ENCODE measurements around the gene ENKUR. TPM values are rescaled to one million over a fixed set of nuclear protein-coding genes. Genes with fewer than 3 reads are reported as not detected.
"Not testable (repeated sequence)": the region's sequence is repeated elsewhere in the genome, so short reads cannot be mapped to it uniquely, and the experiment has no call there.

ENKUR gene
- total and polyA plus RNA-seq, 10 of the 15 experiments (the other 5 are each of a cell fraction or from before 2014, with no cell fraction given), result 0.01 to 0.19 (median 0.11) TPM; not detected in 6

GRCh38 chr10:24971374-24971773 lies 44.6 kb downstream of the ENKUR start (continued):
- no peak for TF ChIP-seq HDAC6 (IDR thresholded peaks at IDR 0.05; ENCODE audit: unreplicated experiment)

GRCh38 chr10:24969841-24970281 lies 46.1 kb downstream of the ENKUR start:
- no peaks in the 10 kb centered on the region for H3K36me3 ChIP-seq (ENCODE audit: control insufficient read depth in 2 of 2, insufficient read depth in 2 of 2, low read length in 1 of 2)
- H3K4me3 ChIP-seq, result no peak overlapping the region
- no peak overlapping the region for H3K4me2 ChIP-seq (ENCODE audit: control insufficient read depth, insufficient read depth)
- ATAC-seq (no peak), DNase-seq (ENCODE audit: low read depth, low spot score) (no peak), FAIRE-seq (no peak)
- no peak for TF ChIP-seq ZNF592 (IDR thresholded peaks at IDR 0.05)
- H2AFZ ChIP-seq (ENCODE audit: control insufficient read depth, low read depth, low read length), result no peak overlapping the region
- intact Hi-C loops (cut with micrococcal nuclease; ENCODE audit: unreplicated experiment), result no loop called here
- no peaks in the 10 kb centered on the region for H3K27me3 ChIP-seq (replicated peaks in 1 of 2; ENCODE audit: control insufficient read depth in 2 of 2, insufficient read depth in 2 of 2, low read length in 1 of 2)
- in situ Hi-C loops (cut with MboI), result no loop called here
- no TSS peak for BruUV-seq (replicated peaks)
- ChIA-PET SMC1A (ENCODE audit: uncharacterized antibody, unreplicated experiment) (interaction anchor here (0.6 to 2.8 kb wide), 8 partner anchors 8 to 242 kb away, joined by 3 to 8 read pairs (median 4); no protein-coding TSS in a partner anchor), RAD21 (ENCODE audit: unreplicated experiment) (no interaction called here), POLR2A (interaction anchor here (0.6 kb wide), 1 partner anchor 16 kb away, joined by 3 read pairs; no protein-coding TSS in a partner anchor), CTCF (interaction anchor here (0.9 to 1.6 kb wide), 10 partner anchors 11 to 352 kb away, joined by 3 to 5 read pairs (median 3); no protein-coding TSS in a partner anchor)
- H4K20me1 ChIP-seq (ENCODE audit: control insufficient read depth, insufficient read depth), result no peaks in the 10 kb centered on the region
- H3K9me3 ChIP-seq (replicated peaks; ENCODE audit: control insufficient read depth, insufficient read depth, low read length), result no peaks in the 10 kb centered on the region
- WGBS (ENCODE audit: insufficient coverage, insufficient replicate concordance, low lambda C conversion rate, missing lambda C conversion rate), result 23% methylated on average over 2 of the region's 2 CpGs
- H3K9ac ChIP-seq (ENCODE audit: control insufficient read depth, insufficient read depth, low read length), result no peak overlapping the region
- no peaks in the 10 kb centered on the region for H3K4me1 ChIP-seq (ENCODE audit: control insufficient read depth, insufficient read depth, low read length)
- no peaks in the 10 kb centered on the region for H3K79me2 ChIP-seq (ENCODE audit: control insufficient read depth, insufficient read depth, low read length)
- H3K27ac ChIP-seq (ENCODE audit: control insufficient read depth, insufficient read depth), result no peak overlapping the region

- 74% methylated on average over 11 of the region's 11 CpGs for WGBS (ENCODE audit: insufficient coverage, insufficient replicate concordance, low lambda C conversion rate, missing lambda C conversion rate)
- ChIA-PET SMC1A (ENCODE audit: uncharacterized antibody, unreplicated experiment) (interaction anchor here (1.1 to 2.8 kb wide), 3 partner anchors 18 to 68 kb away, joined by 3 to 8 read pairs (median 5); no protein-coding TSS in a partner anchor), POLR2A (interaction anchor here (0.6 kb wide), 1 partner anchor 15 kb away, joined by 3 read pairs; no protein-coding TSS in a partner anchor), CTCF (interaction anchor here (1.2 to 1.6 kb wide), 4 partner anchors 14 to 21 kb away, joined by 3 to 4 read pairs (median 3); no protein-coding TSS in a partner anchor)
- H2AFZ ChIP-seq (ENCODE audit: control insufficient read depth, low read depth, low read length); H3K4me3 ChIP-seq; FAIRE-seq; DNase-seq (ENCODE audit: low read depth, low spot score); H3K4me2 ChIP-seq (ENCODE audit: control insufficient read depth, insufficient read depth); H3K9me3 ChIP-seq (replicated peaks; ENCODE audit: control insufficient read depth, insufficient read depth, low read length); BruUV-seq (replicated peaks); H4K20me1 ChIP-seq (ENCODE audit: control insufficient read depth, insufficient read depth); H3K9ac ChIP-seq (ENCODE audit: control insufficient read depth, insufficient read depth, low read length); RAD21 ChIA-PET (ENCODE audit: unreplicated experiment); H3K4me1 ChIP-seq (ENCODE audit: control insufficient read depth, insufficient read depth, low read length); H3K36me3 ChIP-seq (ENCODE audit: control insufficient read depth in 2 of 2, insufficient read depth in 2 of 2, low read length in 1 of 2); H3K79me2 ChIP-seq (ENCODE audit: control insufficient read depth, insufficient read depth, low read length); intact Hi-C loops (cut with micrococcal nuclease; ENCODE audit: unreplicated experiment); H3K27ac ChIP-seq (ENCODE audit: control insufficient read depth, insufficient read depth); ATAC-seq; H3K27me3 ChIP-seq (replicated peaks in 1 of 2; ENCODE audit: control insufficient read depth in 2 of 2, insufficient read depth in 2 of 2, low read length in 1 of 2); in situ Hi-C loops (cut with MboI): not testable (repeated sequence)
Measured at GRCh38 chr10:24968951-24969350, 47.0 kb downstream of the ENKUR start.
